Measurements from ENCODE around the gene TP73.
"Not testable (repeated sequence)": the region's sequence is repeated elsewhere in the genome, so short reads cannot be mapped to it uniquely, and the experiment has no call there.

TP73 gene

GRCh38 chr1:3718764-3719163, 66.4 kb downstream of the TP73 start:
- H4K20me1 ChIP-seq (ENCODE audit: insufficient read depth), result no peaks in the 10 kb centered on the region
- TF ChIP-seq, protein P1, sequence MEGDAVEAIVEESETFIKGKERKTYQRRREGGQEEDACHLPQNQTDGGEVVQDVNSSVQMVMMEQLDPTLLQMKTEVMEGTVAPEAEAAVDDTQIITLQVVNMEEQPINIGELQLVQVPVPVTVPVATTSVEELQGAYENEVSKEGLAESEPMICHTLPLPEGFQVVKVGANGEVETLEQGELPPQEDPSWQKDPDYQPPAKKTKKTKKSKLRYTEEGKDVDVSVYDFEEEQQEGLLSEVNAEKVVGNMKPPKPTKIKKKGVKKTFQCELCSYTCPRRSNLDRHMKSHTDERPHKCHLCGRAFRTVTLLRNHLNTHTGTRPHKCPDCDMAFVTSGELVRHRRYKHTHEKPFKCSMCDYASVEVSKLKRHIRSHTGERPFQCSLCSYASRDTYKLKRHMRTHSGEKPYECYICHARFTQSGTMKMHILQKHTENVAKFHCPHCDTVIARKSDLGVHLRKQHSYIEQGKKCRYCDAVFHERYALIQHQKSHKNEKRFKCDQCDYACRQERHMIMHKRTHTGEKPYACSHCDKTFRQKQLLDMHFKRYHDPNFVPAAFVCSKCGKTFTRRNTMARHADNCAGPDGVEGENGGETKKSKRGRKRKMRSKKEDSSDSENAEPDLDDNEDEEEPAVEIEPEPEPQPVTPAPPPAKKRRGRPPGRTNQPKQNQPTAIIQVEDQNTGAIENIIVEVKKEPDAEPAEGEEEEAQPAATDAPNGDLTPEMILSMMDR (conservative IDR thresholded peaks at IDR 0.05; ENCODE audit: low read depth, low read length), result no peak
- peaks cover 97% of the 10 kb centered on the region for H3K27me3 ChIP-seq (ENCODE audit: insufficient read depth, low read depth)
- H3K79me2 ChIP-seq (ENCODE audit: insufficient read depth, low read depth), result no peaks in the 10 kb centered on the region
- no peak overlapping the region for H3K4me3 ChIP-seq (IDR thresholded peaks at IDR 0.05; ENCODE audit: insufficient read depth, low read depth, low read length)
- H3K9ac ChIP-seq, result no peak overlapping the region
- no peak overlapping the region for H3K27ac ChIP-seq
- H3K36me3 ChIP-seq (ENCODE audit: insufficient read depth), result no peaks in the 10 kb centered on the region
- H3K4me2 ChIP-seq, result no peak overlapping the region
- H3K4me1 ChIP-seq (ENCODE audit: low read depth, poor library complexity, severe bottlenecking), result no peaks in the 10 kb centered on the region
- H2AFZ ChIP-seq (ENCODE audit: low read depth), result no peak overlapping the region

GRCh38 chr1:3721955-3722465, 69.7 kb downstream of the TP73 start:
- no peak overlapping the region for H3K4me2 ChIP-seq

GRCh38 chr1:3722846-3723245, 70.5 kb downstream of the TP73 start:
- Histone ChIP-seq H3K36me3 (ENCODE audit: insufficient read depth) (no peaks in the 10 kb centered on the region), H3K4me3 (IDR thresholded peaks at IDR 0.05; ENCODE audit: insufficient read depth, low read depth, low read length) (no peak overlapping the region), H3K27me3 (ENCODE audit: insufficient read depth, low read depth) (peaks cover 69% of the 10 kb centered on the region), H3K4me1 (ENCODE audit: low read depth, poor library complexity, severe bottlenecking) (no peaks in the 10 kb centered on the region), H3K79me2 (ENCODE audit: insufficient read depth, low read depth) (no peaks in the 10 kb centered on the region), H3K4me2 (no peak overlapping the region), H3K27ac (no peak overlapping the region), H2AFZ (ENCODE audit: low read depth) (no peak overlapping the region), H3K9ac (no peak overlapping the region), H4K20me1 (ENCODE audit: insufficient read depth) (no peaks in the 10 kb centered on the region)
- TF ChIP-seq, protein P1 (conservative IDR thresholded peaks at IDR 0.05; ENCODE audit: low read depth, low read length), result no peak

More at GRCh38 chr1:3721955-3722465, 69.7 kb downstream of the TP73 start:
- H3K36me3 ChIP-seq (ENCODE audit: insufficient read depth), result no peaks in the 10 kb centered on the region
- no peak overlapping the region for H3K27ac ChIP-seq
- TF ChIP-seq, protein P1 (conservative IDR thresholded peaks at IDR 0.05; ENCODE audit: low read depth, low read length), result no peak
- no peak overlapping the region for H3K9ac ChIP-seq
- no peak overlapping the region for H2AFZ ChIP-seq (ENCODE audit: low read depth)
- H3K79me2 ChIP-seq (ENCODE audit: insufficient read depth, low read depth), result no peaks in the 10 kb centered on the region
- no peak overlapping the region for H3K4me3 ChIP-seq (IDR thresholded peaks at IDR 0.05; ENCODE audit: insufficient read depth, low read depth, low read length)
- H3K27me3 ChIP-seq (ENCODE audit: insufficient read depth, low read depth), result peaks cover 73% of the 10 kb centered on the region
- H3K4me1 ChIP-seq (ENCODE audit: low read depth, poor library complexity, severe bottlenecking), result no peaks in the 10 kb centered on the region
- H4K20me1 ChIP-seq (ENCODE audit: insufficient read depth), result no peaks in the 10 kb centered on the region

DNA sequence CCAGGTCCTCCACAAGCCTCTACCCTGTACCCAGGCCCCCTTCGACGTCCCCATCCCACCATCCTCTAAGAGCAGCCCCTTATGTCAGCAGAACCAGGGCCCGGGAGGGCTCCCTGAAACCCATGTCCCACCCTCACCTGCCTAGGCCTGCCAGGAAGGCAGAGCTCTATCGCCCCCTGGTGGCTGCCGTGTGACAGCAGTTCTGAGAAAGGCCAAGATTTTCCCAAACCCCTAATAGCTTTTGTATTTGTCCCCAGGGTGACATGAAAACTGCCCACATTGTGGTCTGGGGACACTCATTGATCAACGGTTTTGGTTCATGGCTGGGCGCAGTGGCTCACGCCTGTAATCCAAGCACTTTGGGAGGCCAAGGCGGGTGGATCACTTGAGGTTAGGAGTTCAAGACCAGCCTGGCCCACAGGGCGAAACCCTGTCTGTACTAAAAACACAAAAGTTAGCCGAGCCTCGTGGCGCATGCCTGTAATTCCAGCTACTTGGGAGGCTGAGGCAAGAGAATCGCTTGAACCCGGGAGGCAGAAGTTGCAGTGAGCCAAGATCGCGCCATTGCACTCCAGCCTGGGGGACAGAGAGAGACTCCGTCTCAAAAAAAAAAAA, 72.2 kb downstream of the TP73 start:
- not testable (repeated sequence) for H3K4me3 ChIP-seq (IDR thresholded peaks at IDR 0.05; ENCODE audit: insufficient read depth, low read depth, low read length); H4K20me1 ChIP-seq (ENCODE audit: insufficient read depth); H3K79me2 ChIP-seq (ENCODE audit: insufficient read depth, low read depth); H3K4me2 ChIP-seq; H2AFZ ChIP-seq (ENCODE audit: low read depth); H3K27ac ChIP-seq; H3K9ac ChIP-seq; H3K4me1 ChIP-seq (ENCODE audit: low read depth, poor library complexity, severe bottlenecking); H3K36me3 ChIP-seq (ENCODE audit: insufficient read depth)
- H3K27me3 ChIP-seq (ENCODE audit: insufficient read depth, low read depth), result peaks cover 69% of the 10 kb centered on the region
- TF ChIP-seq, protein P1 (conservative IDR thresholded peaks at IDR 0.05; ENCODE audit: low read depth, low read length), result peak; percentile 92

Data from KMS-11 (cell line).